Activated CD4-positive, CD25-positive, alpha-beta regulatory T cell treated with anti-CD3 and anti-CD28 coated beads, Interleukin-2, amount 50 U/mL, for 16 hours (primary cell): ENCODE data around the gene FGF12.

Source experiments
- DNase-seq: peaks from one replicate; pipeline ENCODE4 v3.0.0-alpha.2; 2020; ENCODE audit warnings: low read depth, low spot score

Gene FGF12

GRCh38 chr3:192261135-192261534 is 466.2 kb downstream of the FGF12 start:
- DNase-seq, result no peak

GRCh38 chr3:192260116-192261010 is 467.0 kb downstream of the FGF12 start:
- DNase-seq, result no peak

- DNase-seq, result no peak
Observed at GRCh38 chr3:192259661-192260060, 467.7 kb downstream of the FGF12 start.

- DNase-seq, result no peak
Observed at GRCh38 chr3:192258721-192259120, 468.6 kb downstream of the FGF12 start.

DNA sequence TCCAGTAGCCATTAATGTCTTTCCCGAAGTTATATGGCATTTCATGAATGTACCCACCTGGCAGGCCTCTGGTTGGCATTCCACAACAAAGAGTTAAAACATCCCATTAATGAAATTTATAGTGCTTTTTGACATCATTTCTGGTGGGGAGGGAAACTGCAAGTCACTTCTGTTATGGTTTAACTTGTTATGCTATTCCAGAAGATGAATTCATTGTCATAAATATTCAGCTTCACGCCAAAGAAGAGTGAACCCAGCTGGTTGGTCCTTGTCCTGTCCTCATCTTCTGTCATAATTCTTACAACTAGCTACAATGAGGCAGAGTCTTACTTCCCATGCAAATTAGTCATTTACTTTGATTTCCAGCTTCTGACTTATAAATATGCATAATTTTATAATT is 471.5 kb downstream of the FGF12 start:
- no peak for DNase-seq

DNA sequence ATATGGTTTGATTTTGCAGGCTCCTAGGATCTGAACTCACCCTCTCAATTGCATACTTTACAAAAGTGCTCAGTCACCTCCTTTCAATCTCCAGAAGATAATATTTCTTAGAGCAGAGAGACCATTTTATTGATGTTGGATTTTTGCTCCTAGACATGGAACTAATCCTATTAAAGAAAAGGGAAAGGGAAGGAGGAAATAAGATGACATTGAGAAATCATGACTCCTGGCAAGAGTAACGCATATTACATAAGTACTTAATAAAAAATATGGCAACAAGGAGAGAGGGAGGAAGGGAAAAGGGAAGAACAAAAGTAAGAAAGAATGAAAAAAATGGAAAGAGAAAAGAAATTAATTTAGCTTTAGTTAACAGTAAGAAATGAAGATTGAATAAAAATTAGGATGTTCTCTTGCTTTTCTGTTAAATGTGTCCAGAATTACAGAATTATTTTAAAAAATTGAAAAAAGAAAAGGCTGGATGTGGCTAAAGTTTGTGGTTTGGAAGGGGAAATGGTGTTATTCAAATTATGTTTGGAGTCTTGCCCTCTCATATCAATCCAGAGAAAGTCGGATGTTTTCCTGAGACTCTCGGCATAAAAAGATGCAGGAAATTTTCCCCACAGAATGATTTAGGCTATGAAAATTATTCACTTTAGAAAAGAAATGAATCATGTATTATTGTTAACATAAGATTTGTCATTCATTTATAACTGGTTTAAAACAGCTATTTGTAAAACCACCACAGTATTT is 474.0 kb downstream of the FGF12 start:
- no peak for DNase-seq

GRCh38 chr3:192249516-192249915 is 477.8 kb downstream of the FGF12 start:
- DNase-seq, result no peak

- DNase-seq, result no peak
Observed at GRCh38 chr3:192246847-192247559, 480.3 kb downstream of the FGF12 start.

- no peak for DNase-seq
Observed at GRCh38 chr3:192244591-192244990, 482.8 kb downstream of the FGF12 start.

DNA sequence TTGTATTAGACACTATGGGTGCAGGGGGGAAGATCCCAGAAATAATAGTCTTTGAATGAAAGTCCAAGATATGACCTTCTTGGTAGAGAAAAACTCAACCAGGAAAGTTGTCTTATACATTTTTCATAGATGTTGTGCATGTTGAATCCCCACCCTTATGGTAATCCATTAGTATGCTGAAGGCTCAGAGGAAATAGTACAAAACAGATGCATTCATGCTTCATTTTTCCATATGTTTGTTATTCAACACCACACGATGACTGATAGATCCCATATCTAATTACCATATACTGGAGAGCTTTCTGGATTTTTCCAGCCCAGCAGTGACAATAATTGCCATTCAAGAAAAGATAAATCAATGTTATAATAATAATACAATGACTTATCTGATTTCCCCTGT is 487.4 kb downstream of the FGF12 start:
- DNase-seq, result no peak

GRCh38 chr3:192237992-192238608 is 489.2 kb downstream of the FGF12 start:
- DNase-seq, result no peak

- no peak for DNase-seq
Observed at GRCh38 chr3:192229866-192230265, 497.5 kb downstream of the FGF12 start.

DNA sequence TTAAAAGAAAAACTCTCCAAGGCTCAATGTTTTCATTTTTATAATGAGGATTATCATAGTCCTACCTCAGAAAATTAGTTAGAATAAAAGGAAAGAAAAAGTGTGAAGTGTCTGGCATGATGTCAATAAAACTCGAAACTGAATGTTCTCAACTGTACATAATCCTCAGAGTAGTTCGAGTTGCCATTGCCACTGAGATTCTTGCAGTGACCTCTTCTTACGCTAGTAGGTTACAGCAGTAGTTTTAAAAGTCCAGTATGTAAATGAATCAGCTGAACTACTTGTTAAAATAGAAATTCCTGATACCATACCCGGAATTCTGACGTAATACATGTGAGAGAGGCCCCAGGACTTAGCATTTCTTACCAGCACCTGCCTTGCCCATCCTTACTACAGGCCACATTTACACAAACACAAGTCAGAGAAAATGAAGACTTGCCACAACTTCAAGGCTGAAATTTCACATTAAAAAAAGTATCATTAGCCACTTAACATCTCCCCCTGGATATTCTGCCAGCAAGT is 502.6 kb downstream of the FGF12 start:
- DNase-seq, result no peak

DNA sequence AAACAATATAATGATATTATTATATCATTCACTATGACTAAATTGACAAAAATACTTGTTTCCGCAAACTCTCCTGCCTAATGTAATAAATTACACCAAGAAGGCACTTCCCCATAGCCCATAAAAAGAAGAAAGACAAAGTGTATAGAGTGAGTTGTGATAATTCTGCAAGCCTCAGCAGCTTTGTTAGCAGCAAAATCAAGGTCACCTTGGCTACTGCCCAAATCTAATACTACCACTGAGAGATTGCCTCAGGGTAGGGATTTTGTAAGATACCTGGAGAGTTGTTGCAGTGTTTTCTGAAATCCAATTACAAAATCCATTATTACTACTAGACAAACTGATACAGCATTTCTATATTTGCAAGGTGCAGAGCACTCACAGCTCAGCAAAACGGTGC is 503.5 kb downstream of the FGF12 start:
- DNase-seq, result no peak

DNA sequence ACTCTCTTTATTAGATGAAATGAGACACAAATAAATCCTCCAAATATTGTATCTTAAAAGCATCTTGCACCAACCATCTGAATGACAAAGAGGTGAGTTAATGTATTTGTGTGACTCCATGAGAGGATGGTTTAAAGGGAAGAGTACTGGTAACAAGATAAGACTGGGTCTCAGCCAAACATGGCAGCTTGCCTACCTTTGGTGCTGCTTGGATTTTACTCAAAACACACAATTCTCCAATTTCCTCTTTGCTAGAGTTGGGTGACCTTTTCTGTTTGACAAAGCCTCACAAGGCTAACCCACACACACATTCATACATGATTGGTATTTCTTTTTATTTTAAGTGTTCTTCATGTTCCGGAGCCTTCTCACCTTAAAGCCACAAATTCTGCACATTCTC is 506.4 kb downstream of the FGF12 start:
- no peak for DNase-seq

DNA sequence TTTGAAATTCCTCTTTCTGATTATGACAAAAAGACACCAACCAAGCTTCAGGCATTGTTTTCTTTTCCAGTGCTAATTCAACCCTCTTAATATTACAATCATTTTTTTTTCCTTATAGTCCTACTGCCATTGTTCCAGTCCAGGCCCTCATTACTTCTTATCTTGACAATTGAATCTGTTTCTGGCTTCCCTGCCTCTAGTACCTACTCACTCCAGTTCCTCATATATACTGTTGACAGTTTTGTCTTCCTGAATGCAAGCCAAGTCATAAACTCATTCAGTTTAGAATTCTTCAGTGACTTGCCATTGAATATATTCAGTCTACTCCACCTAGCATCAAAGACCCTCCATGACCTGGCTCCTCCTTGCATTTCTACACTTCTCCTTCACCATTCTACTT is 507.4 kb downstream of the FGF12 start:
- no peak for DNase-seq

GRCh38 chr3:192216067-192216466 is 511.3 kb downstream of the FGF12 start:
- DNase-seq, result no peak

GRCh38 chr3:192212979-192213378 is 514.4 kb downstream of the FGF12 start:
- no peak for DNase-seq

- DNase-seq, result no peak
Observed at GRCh38 chr3:192212335-192212734, 515.0 kb downstream of the FGF12 start.

DNA sequence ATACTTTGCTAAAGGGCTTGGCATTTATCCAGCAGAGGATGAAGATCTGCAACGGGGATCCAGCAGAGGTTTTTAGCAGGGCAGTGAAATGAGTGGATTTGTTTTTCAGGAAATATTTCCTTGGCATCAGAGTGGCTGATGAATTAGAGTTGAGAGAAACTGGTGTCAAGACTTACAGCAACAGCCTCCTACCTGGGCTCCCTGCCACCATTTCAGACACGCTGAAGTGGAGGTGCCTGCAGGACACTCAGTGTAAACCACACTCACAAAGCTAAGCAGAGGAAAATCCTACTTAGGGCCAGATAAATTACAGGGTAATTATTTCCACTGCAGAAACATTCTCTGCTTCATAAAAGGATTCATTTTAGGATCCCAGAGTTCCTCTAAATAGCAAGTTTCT is 519.7 kb downstream of the FGF12 start:
- no peak for DNase-seq

DNA sequence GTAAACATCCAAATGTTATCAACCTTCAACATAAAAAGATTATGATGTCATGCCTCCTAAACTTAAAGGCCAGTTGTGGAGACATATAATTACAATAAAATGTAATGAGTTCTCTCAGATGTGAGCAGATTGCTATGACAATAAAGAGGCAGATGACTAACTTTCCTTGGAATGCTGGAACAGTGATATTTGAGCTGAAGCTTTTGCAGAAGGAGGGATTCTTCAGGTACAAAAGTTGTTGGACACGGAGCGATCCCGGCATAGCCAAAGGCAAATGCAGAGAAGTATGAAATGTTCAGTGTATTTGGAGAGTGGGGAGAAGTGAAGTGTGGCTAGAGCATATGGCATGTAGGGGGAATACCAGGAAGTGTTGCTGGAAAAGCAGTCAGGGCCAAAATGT is 520.1 kb downstream of the FGF12 start:
- DNase-seq, result no peak

GRCh38 chr3:192194085-192194484 is 533.3 kb downstream of the FGF12 start:
- no peak for DNase-seq
